Right atrium auricular region (tissue), 2 donors: ENCODE data around the gene TRAF2. TPM values are rescaled to one million over a fixed set of nuclear protein-coding genes. Genes with fewer than 3 reads are reported as not detected.

Experiments
- DNase-seq: peaks from one replicate; pipeline ENCODE4 v3.0.0-alpha.2; 2019; ENCODE audit warnings: low spot score
- H3K27ac ChIP-seq, 2 donors: fragments of 200-600 bp; sonication (generic); 1 replicate in 1 of 2; 2 replicates in 1 of 2; pipeline ENCODE4 v1.5.1; 2016 to 2019
- H3K27me3 ChIP-seq, 2 donors: fragments of 200-600 bp; sonication (generic); one replicate each; pipeline versions ENCODE4 v1.5.1 to v1.6.0; 2017 to 2019
- H3K36me3 ChIP-seq: fragments of 200-600 bp; sonication (generic); one replicate; pipeline ENCODE4 v1.5.1; 2016
- H3K4me1 ChIP-seq, 2 donors: fragments of 200-600 bp; sonication (generic); one replicate each; pipeline versions ENCODE4 v1.5.1 to v1.6.0; 2017 to 2019
- H3K4me3 ChIP-seq, 2 donors: fragments of 200-600 bp; sonication (generic); 1 replicate in 1 of 2; 2 replicates in 1 of 2; pipeline ENCODE4 v1.5.1; 2017 to 2019; ENCODE audit warnings: mild to moderate bottlenecking in 1 of 2, moderate library complexity in 1 of 2
- H3K9me3 ChIP-seq, 2 donors: fragments of 200-600 bp; sonication (generic); one replicate each; pipeline ENCODE4 v1.5.1; 2019
- total RNA-seq, 2 donors: library from RNA; depleted of rRNA; stranded (reverse); fragments of >200 nt; gene quantifications; one replicate each; pipeline ENCODE4 v1.1.0, GENCODE V29; 2016
- TF ChIP-seq, protein P1 (sequence below), 2 donors: fragments of 200-600 bp; sonication (generic); IDR thresholded peaks; one replicate each; pipeline ENCODE4 v1.5.1; 2019; ENCODE audit warnings: antibody characterized with exemption in 2 of 2

The TRAF2 gene
- total RNA-seq, 2 donors from 2014 or later, result 1.9 to 4.1 TPM

DNA sequence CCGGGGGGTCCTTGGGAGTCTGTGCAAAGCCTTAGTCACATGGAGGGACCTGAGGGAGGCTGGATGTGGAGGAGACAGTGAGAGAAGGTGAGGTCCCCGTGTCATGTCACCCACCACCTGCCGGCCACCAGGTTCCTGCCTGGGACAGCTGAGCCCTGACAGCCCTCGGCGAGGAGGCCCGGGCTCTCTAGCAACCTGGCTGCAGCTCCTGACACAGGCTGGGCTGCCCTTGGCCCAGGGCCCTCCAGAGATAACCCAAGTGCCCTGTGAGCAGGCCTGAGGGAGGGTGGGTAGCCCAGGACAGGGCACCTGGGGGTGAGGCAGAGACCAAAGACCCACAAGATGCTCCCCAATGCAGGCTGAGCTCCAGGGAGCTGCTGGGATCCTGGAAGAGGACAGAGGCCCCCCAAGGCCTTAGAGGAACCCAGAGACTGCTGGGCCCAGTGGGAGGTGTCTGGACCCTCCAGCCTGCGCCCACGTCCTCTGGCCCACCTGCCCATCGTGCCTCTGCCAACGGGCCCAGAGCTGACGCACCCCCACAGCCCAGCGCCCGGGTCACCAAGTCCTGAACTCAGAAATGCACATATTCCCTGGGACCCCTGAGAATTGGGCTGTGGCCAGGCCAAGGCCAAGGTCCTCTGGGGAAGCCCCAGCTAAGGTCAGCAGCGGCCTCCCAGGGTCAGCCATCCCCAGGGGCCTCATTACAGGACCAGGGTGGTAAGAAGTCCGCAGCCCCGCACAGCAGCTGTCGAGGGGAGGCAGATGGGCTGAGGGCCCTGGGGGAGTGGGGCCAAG lies 82.2 kb downstream of the TRAF2 start:
- H3K27ac ChIP-seq, result no peak overlapping the region
- H3K36me3 ChIP-seq, result no peaks in the 10 kb centered on the region
- no peaks in the 10 kb centered on the region for H3K9me3 ChIP-seq
- no peak overlapping the region for H3K4me3 ChIP-seq
- H3K4me1 ChIP-seq, result peaks cover 0 to 25% of the 10 kb centered on the region in 2 donors
- TF ChIP-seq, protein P1, sequence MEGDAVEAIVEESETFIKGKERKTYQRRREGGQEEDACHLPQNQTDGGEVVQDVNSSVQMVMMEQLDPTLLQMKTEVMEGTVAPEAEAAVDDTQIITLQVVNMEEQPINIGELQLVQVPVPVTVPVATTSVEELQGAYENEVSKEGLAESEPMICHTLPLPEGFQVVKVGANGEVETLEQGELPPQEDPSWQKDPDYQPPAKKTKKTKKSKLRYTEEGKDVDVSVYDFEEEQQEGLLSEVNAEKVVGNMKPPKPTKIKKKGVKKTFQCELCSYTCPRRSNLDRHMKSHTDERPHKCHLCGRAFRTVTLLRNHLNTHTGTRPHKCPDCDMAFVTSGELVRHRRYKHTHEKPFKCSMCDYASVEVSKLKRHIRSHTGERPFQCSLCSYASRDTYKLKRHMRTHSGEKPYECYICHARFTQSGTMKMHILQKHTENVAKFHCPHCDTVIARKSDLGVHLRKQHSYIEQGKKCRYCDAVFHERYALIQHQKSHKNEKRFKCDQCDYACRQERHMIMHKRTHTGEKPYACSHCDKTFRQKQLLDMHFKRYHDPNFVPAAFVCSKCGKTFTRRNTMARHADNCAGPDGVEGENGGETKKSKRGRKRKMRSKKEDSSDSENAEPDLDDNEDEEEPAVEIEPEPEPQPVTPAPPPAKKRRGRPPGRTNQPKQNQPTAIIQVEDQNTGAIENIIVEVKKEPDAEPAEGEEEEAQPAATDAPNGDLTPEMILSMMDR (IDR thresholded peaks at IDR 0.05), result no peak
- no peak for DNase-seq
- no peaks in the 10 kb centered on the region for H3K27me3 ChIP-seq

DNA sequence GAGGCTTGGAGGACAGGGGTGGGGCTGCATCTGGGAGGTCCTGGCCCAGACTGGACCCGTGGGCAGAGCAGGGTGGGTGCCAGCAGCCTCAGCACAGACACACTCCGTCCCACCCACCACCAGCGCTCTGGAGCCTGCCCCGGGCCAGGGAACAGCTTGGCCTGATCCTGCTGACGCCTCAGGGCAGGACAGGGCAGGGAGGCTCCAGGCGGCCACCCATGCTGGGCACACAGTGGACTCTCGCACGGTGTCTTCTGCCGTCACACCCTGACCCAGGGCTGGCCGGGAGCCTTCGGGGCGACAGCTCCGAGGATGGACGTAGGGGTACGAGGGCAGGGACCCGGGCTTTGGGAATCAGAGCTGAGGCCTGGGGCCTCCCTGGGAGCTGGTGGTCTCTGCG lies 82.8 kb downstream of the TRAF2 start:
- Histone ChIP-seq H3K4me3 (no peak overlapping the region), H3K4me1 (peaks cover 0 to 27% of the 10 kb centered on the region in 2 donors), H3K36me3 (no peaks in the 10 kb centered on the region), H3K27me3 (no peaks in the 10 kb centered on the region), H3K9me3 (no peaks in the 10 kb centered on the region), H3K27ac (no peak overlapping the region)
- TF ChIP-seq, protein P1 (IDR thresholded peaks at IDR 0.05), result no peak
- DNase-seq, result no peak

DNA sequence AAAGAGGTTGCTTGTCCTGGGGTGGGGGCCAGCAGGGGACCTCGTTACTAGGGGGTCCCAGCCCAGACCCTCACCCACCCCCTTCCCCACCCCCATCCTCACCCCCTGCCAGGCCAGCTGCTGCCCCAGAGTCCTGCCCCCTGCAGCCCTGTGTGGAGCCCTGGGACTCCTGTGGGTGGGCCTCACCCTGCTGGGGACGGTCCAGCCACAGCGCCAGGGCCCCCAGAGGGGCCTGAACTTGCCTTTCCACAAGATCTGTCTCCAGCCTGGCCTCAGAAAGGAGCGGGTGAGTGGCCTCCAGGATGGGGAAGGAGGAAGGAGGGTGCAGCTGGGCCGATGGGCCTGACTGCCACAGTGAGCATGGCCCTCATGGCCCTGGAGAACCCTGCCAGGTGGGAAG lies 83.5 kb downstream of the TRAF2 start:
- Histone ChIP-seq H3K9me3 (no peaks in the 10 kb centered on the region), H3K27ac (no peak overlapping the region), H3K4me1 (peaks cover 0 to 28% of the 10 kb centered on the region in 2 donors), H3K4me3 (no peak overlapping the region), H3K27me3 (no peaks in the 10 kb centered on the region), H3K36me3 (no peaks in the 10 kb centered on the region)
- no peak for DNase-seq
- TF ChIP-seq, protein P1 (IDR thresholded peaks at IDR 0.05), result no peak

DNA sequence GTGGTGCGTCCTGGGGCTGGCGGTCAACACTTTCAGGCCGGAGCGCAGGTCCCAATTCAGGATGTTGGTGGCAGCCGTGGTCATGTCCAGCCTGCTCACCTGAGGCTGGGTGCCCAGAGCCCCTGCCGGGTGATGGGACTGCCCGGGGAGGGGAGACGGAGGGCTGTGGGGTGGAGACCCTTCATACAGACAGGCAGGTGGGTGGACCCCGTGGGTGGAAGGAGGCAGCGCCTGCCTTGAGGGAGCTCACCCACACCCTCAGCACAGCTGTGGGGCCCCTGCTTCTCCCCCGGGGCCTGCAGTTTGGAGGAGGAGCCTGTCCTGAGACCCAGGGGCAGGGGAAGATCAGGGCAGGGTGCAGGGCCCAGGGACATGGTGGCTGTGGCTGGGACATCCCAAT lies 84.0 kb downstream of the TRAF2 start:
- Histone ChIP-seq H3K27me3 (no peaks in the 10 kb centered on the region), H3K4me1 (peaks cover 0 to 34% of the 10 kb centered on the region in 2 donors), H3K27ac (no peak overlapping the region), H3K4me3 (no peak overlapping the region), H3K36me3 (no peaks in the 10 kb centered on the region), H3K9me3 (no peaks in the 10 kb centered on the region)
- TF ChIP-seq, protein P1 (IDR thresholded peaks at IDR 0.05), result no peak
- no peak for DNase-seq

DNA sequence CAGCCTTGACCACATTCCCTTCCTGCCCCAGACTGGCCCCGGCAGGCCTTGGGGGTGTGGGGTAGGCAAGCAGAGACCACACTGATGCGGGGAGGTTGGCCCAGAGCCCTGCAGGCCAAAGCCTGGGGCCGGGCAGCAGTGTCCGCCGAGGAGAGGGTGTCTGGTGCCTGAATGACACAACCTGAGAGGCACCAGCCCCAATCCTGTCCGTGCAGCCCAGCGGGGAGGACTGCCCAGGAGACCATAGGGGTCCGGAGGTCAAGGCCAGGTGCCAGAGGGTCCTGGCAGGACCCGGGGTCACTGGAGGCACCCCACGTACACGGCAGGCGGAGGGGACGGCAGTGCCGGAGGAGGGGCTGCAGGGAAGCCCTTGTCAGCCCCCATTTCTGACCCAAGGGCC lies 85.4 kb downstream of the TRAF2 start:
- H3K9me3 ChIP-seq, result no peaks in the 10 kb centered on the region
- H3K27me3 ChIP-seq, result no peaks in the 10 kb centered on the region
- TF ChIP-seq, protein P1 (IDR thresholded peaks at IDR 0.05), result no peak
- no peak overlapping the region for H3K27ac ChIP-seq
- peaks cover 0 to 37% of the 10 kb centered on the region in 2 donors for H3K4me1 ChIP-seq
- DNase-seq, result no peak
- H3K4me3 ChIP-seq, result no peak overlapping the region
- no peaks in the 10 kb centered on the region for H3K36me3 ChIP-seq

DNA sequence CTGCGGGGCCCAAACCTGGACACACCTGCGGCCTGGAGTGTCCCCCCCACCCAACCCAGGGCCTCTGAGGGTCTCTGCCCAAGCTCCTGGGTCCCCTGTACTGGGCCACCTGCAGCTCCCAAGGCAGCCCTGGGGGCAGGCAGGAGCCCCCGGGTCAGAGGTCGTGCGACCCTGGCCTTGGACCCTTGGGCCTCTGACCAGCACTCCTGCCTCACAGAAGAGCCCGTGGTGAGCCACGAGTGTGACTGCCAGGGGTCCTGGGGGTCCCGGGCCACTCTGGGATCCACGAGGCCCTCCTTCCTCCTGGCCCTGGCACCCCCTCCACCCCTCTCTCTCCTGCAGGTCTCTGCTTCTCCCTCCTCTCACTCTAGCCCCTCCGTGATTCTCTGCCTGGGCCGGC lies 86.0 kb downstream of the TRAF2 start:
- H3K4me1 ChIP-seq, result peaks cover 0 to 43% of the 10 kb centered on the region in 2 donors
- no peak overlapping the region for H3K27ac ChIP-seq
- no peak for DNase-seq
- no peaks in the 10 kb centered on the region for H3K9me3 ChIP-seq
- H3K27me3 ChIP-seq, result no peaks in the 10 kb centered on the region
- no peaks in the 10 kb centered on the region for H3K36me3 ChIP-seq
- TF ChIP-seq, protein P1 (IDR thresholded peaks at IDR 0.05), result no peak
- H3K4me3 ChIP-seq, result no peak overlapping the region
